SKM-1 treated with dmso at 0.1 percent for 144 hours (cell line): ENCODE measurements around the gene AFDN.

Experiments used
- DNase-seq: peaks from one replicate; lab custom pipeline; 2025; ENCODE audit not compliant: unreplicated experiment; lab: John Stamatoyannopoulos, UW

AFDN gene

GRCh38 chr6:168016721-168017525 lies 190.2 kb downstream of the AFDN start:
- no peak for DNase-seq

GRCh38 chr6:168017629-168018028 lies 190.9 kb downstream of the AFDN start:
- no peak for DNase-seq

- no peak for DNase-seq
Observed at GRCh38 chr6:168018664-168019063, 192.0 kb downstream of the AFDN start.

GRCh38 chr6:168020242-168020641 lies 193.5 kb downstream of the AFDN start:
- DNase-seq = no peak

GRCh38 chr6:168021581-168021980 lies 194.9 kb downstream of the AFDN start:
- no peak for DNase-seq
